Endodermal cell (in vitro differentiated cells): Measurements from ENCODE around the gene NPHP4. TPM values are rescaled to one million over a fixed set of nuclear protein-coding genes. Genes with fewer than 3 reads are reported as not detected.

Experiments used
- DNase-seq: peaks from one replicate; pipeline ENCODE4 v3.0.0-alpha.2; 2017
- H3K27ac ChIP-seq: 2 replicates; pipeline ENCODE4 v1.5.1; 2013; ENCODE audit warnings: mild to moderate bottlenecking, low read depth, low read length, moderate library complexity
- H3K27me3 ChIP-seq: 2 replicates; pipeline ENCODE4 v1.6.1; 2013; ENCODE audit warnings: mild to moderate bottlenecking, low read length, moderate library complexity; ENCODE audit not compliant: insufficient read depth, control insufficient read depth, poor library complexity, severe bottlenecking
- H3K36me3 ChIP-seq: 2 replicates; pipeline ENCODE4 v1.7.0; 2013; ENCODE audit warnings: mild to moderate bottlenecking, low read length, moderate library complexity; ENCODE audit not compliant: control insufficient read depth, insufficient read depth
- H3K4me1 ChIP-seq: one replicate; pipeline ENCODE4 v1.7.0; 2013; ENCODE audit warnings: low read length; ENCODE audit not compliant: control insufficient read depth, insufficient read depth
- H3K4me3 ChIP-seq: 2 replicates; pipeline ENCODE4 v1.5.1; 2013; ENCODE audit warnings: mild to moderate bottlenecking, low read length, moderate library complexity
- H3K9ac ChIP-seq: 2 replicates; pipeline ENCODE4 v1.6.1; 2013; ENCODE audit warnings: mild to moderate bottlenecking, low read length, moderate library complexity; ENCODE audit not compliant: poor library complexity, severe bottlenecking; ENCODE audit errors: extremely low read depth
- H3K9me3 ChIP-seq: 2 replicates; pipeline ENCODE4 v1.6.1; 2013; ENCODE audit warnings: mild to moderate bottlenecking, low read length, moderate library complexity; ENCODE audit not compliant: control insufficient read depth
- H3K27ac Mint-ChIP-seq: 2 replicates; pipeline ENCODE4 v1.8.0; 2020; ENCODE audit warnings: mixed read lengths
- H3K27me3 Mint-ChIP-seq: 2 replicates; pipeline ENCODE4 v1.8.0; 2021; ENCODE audit warnings: mild to moderate bottlenecking, mixed read lengths; ENCODE audit not compliant: insufficient read depth
- H3K36me3 Mint-ChIP-seq: 2 replicates; pipeline ENCODE4 v1.8.0; 2020; ENCODE audit warnings: low read depth, mixed read lengths
- H3K4me1 Mint-ChIP-seq: 2 replicates; pipeline ENCODE4 v1.8.0; 2020; ENCODE audit warnings: mixed read lengths
- H3K4me3 Mint-ChIP-seq: 2 replicates; pipeline ENCODE4 v1.8.0; 2020; ENCODE audit warnings: mild to moderate bottlenecking, moderate library complexity, mixed read lengths
- H3K9me3 Mint-ChIP-seq: 2 replicates; pipeline ENCODE4 v1.8.0; 2020; ENCODE audit warnings: mild to moderate bottlenecking, mixed read lengths
- CTCF ChIP-seq: fragments of 200-600 bp; sonication (generic); conservative IDR thresholded peaks from 2 replicates; pipeline ENCODE4 v1.5.0; 2021; ENCODE audit warnings: antibody characterized with exemption, mild to moderate bottlenecking
- WGBS, 2 experiments: methylation state at CpG; one replicate each; pipeline versions ENCODE4 v1.1.5 to v1.1.7; 2013; ENCODE audit warnings: missing lambda C conversion rate in 2 of 2, mixed read lengths in 1 of 2; ENCODE audit not compliant: insufficient coverage in 1 of 2, insufficient read length in 1 of 2; 5-methylcytosine and 5-hydroxymethylcytosine counted together
- total RNA-seq, 2 donors: library from RNA; stranded (reverse); fragmentation: NEBNext Ultra II Directional in 1 of 2; extraction: Animal tissue kit (Norgen Biotek cat#: 25700) in 1 of 2; gene quantifications; 2 replicates in 1 of 2; 3 replicates in 1 of 2; pipeline ENCODE4 v1.2.1, GENCODE V29; 2021

Gene NPHP4
- total RNA-seq, 2 donors from 2014 or later: 19.1 to 25.4 TPM

GRCh38 chr1:5822726-5823125 lies 169.5 kb downstream of the NPHP4 start:
- H3K27ac ChIP-seq: no peak overlapping the region
- peaks cover 13% of the 10 kb centered on the region for H3K9me3 ChIP-seq
- H3K27me3 ChIP-seq: no peaks in the 10 kb centered on the region
- no peaks in the 10 kb centered on the region for H3K4me1 ChIP-seq
- 92 to 95% methylated on average over 16 of the region's 16 CpGs for WGBS, 2 experiments
- Mint-ChIP-seq H3K27ac (no peak overlapping the region), H3K9me3 (peaks cover 24% of the 10 kb centered on the region), H3K4me1 (peaks cover under 1% of the 10 kb centered on the region), H3K4me3 (no peak overlapping the region), H3K36me3 (peaks cover 4% of the 10 kb centered on the region), H3K27me3 (peaks cover 44% of the 10 kb centered on the region)
- H3K36me3 ChIP-seq: no peaks in the 10 kb centered on the region
- DNase-seq: no peak
- H3K4me3 ChIP-seq: no peak overlapping the region
- H3K9ac ChIP-seq: no peak overlapping the region
- TF ChIP-seq CTCF: no peak

GRCh38 chr1:5822266-5822665 lies 170.0 kb downstream of the NPHP4 start:
- DNase-seq: no peak
- no peak overlapping the region for H3K9ac ChIP-seq
- no peaks in the 10 kb centered on the region for H3K4me1 ChIP-seq
- H3K9me3 Mint-ChIP-seq: peaks cover 28% of the 10 kb centered on the region
- 83 to 93% methylated on average over 5 of the region's 5 CpGs for WGBS, 2 experiments
- peaks cover 14% of the 10 kb centered on the region for H3K9me3 ChIP-seq
- no peaks in the 10 kb centered on the region for H3K36me3 ChIP-seq
- H3K27ac ChIP-seq: no peak overlapping the region
- no peaks in the 10 kb centered on the region for H3K4me1 Mint-ChIP-seq
- H3K4me3 ChIP-seq: no peak overlapping the region
- no peaks in the 10 kb centered on the region for H3K27me3 ChIP-seq
- H3K36me3 Mint-ChIP-seq: peaks cover 4% of the 10 kb centered on the region
- H3K27ac Mint-ChIP-seq: no peak overlapping the region
- peaks cover 44% of the 10 kb centered on the region for H3K27me3 Mint-ChIP-seq
- no peak overlapping the region for H3K4me3 Mint-ChIP-seq
- no peak for TF ChIP-seq CTCF

DNA sequence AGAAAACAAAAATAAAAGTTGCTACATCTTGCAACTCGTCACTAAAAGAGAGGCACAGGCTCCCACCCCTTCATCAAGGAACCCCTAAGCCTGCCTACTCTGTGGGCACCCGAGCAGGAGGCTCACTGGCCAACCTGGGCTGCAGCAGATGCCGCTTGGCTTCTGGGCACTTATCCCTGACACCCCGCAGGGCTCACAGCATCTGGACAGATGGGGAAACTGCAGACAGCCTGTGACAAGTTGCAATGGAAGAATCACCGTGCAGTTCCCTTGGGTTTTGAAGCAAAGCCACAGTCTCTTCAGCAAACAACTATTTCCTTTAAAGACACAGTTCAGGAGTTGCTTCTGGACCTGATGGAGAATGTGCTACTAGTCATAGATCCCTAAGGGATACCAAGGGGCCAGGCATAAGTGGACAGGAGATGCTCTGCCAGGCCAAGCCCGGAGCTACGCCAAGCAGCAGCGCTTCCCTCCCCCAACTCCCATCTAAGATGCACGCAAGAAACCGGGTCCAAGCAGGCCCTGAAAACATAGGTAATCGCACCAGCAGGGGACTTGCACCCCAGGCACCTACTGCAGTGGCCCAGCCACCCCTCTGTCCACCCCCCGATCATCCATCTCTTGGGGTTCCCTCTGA lies 170.6 kb downstream of the NPHP4 start:
- Histone ChIP-seq H3K9me3 (peaks cover 16% of the 10 kb centered on the region), H3K36me3 (no peaks in the 10 kb centered on the region), H3K9ac (no peak overlapping the region), H3K4me3 (no peak overlapping the region), H3K27me3 (no peaks in the 10 kb centered on the region), H3K4me1 (no peaks in the 10 kb centered on the region), H3K27ac (no peak overlapping the region)
- Mint-ChIP-seq H3K4me1 (no peaks in the 10 kb centered on the region), H3K27ac (no peak overlapping the region), H3K9me3 (peaks cover 32% of the 10 kb centered on the region), H3K4me3 (no peak overlapping the region), H3K36me3 (peaks cover 4% of the 10 kb centered on the region), H3K27me3 (peaks cover 44% of the 10 kb centered on the region)
- no peak for TF ChIP-seq CTCF
- DNase-seq: no peak
- 87 to 100% methylated on average over 2 to 12 of the region's 12 CpGs for WGBS, 2 experiments
